G401.6 (cell line): ENCODE results near the gene HEATR3.

ENCODE experiments used
- FAIRE-seq: peaks from 2 replicates; lab custom pipeline; 2012; peaks lifted over from hg19 to GRCh38; lab: Jason Lieb, UNC

Gene HEATR3, protein sequence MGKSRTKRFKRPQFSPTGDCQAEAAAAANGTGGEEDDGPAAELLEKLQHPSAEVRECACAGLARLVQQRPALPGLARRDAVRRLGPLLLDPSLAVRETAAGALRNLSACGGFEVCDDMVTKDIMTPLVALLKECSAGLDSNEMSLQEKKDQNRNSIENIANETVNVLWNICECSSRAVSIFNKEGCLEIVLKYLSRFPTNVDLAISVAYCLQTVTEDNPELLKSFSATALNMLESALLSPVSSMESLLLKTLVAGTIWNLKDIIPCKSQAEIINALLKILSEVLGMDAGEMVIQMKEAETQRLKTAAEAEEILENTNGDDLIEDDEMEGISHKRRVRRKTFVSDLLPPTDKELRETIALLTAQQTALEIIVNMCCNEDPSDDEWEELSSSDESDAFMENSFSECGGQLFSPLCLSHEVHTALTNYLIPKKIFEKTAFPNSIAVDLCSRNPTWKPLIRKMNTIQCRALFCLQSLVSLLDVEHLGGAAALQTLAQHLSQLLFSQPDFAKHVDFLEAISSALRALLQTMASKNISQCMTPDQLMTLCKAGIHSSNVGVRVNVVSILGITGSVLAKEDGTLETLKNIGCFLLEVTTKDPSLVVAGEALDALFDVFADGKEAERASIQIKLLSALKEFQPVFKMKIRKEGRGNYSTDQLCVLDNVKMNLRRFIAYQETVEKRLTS

DNA sequence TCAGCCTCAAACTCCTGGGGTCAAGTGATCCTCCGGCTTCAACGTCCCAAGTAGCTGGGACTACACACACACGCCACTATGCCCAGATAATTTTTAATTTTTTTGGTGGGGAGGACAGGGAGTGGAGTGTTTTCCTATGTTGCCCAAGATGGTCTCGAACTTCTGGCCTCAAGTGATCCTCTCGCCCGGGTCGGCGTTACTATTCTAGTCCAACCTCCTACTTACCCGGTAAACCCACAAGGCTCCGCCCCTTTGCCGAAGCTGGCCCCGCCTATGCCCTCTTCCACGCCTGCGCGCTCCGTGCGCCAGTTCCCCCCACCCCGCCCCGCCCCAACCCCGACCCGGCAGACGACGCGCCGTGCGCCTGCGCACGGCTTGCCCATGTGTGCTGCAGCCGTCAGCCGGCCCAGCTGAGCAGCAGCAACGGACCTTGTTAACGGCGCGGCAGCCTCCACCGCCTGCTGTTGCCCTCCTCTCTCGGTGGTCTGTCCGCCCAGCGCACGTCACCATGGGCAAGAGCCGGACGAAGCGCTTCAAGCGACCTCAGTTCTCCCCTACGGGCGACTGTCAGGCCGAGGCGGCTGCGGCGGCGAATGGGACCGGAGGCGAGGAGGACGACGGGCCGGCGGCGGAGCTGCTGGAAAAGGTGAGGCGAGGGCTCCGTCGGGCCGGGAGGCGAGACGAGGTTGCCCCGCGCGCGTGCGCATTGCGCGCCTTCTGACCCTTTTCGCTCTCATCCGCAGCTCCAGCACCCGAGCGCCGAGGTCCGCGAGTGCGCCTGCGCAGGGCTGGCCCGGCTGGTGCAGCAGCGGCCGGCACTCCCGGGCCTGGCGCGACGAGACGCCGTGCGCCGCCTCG lies at the start of gene HEATR3:
HEATR3 (plus strand) TSS at position 347 of the 858 bp plus-strand sequence; CDS start at position 509, 162 bp downstream.
- FAIRE-seq, result no peak

DNA sequence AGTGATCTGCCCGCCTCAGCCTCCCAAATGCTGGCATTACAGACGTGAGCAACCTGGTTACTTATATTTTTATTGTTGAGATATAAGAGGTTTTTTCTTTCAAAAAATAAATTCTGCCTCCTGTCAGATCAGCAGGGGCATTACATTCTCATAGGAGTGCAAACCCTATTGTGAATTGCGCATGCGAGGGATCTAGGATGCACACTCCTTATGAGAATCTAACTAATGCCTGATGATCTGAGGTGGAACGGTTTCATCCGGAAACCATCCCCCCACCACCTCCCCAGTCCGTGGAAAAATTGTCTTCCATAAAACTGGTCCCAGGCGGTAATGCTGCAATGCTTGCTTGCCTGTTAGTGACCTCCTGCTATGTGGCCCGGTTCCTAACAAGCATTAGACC lies 48.2 kb upstream of the HEATR3 start:
- no peak for FAIRE-seq

DNA sequence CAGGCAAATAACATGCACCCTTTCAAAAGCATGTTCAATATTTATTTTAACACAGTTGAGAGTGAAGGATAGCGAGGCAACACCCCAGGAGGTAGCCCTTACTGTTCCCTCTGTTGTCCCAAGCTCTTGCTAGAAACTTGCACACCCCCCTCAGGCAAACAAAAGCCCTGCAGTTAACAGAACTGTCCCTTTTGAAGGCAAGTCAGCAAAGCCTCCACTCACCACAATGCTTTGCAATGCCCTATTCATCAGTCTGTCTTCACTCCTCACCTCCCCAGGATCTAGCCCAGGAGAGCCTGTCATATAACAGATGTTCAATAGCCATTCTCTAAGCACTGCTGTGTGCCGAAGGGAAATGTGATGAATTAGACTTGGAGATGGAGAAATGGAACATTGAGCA lies 44.2 kb upstream of the HEATR3 start:
- no peak for FAIRE-seq

DNA sequence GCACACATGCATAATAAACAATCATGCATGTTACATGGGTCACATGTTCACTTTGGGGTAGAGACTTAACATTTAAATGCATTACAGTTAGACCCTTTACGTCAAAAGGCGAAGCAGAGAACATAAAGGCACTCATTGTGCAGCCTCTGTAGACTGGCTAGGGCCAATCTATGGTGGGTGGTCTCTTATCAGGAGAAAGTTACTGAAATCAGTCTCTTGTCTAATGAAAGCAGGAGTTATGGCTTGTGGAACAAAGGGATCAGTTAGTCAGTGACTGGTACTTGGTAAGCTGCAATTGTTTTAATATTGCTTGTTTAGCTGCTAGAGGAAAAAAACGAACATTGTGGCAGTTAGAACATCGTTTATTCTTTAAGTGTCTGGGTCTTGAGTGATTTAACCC lies 42.1 kb upstream of the HEATR3 start:
- FAIRE-seq, result no peak

DNA sequence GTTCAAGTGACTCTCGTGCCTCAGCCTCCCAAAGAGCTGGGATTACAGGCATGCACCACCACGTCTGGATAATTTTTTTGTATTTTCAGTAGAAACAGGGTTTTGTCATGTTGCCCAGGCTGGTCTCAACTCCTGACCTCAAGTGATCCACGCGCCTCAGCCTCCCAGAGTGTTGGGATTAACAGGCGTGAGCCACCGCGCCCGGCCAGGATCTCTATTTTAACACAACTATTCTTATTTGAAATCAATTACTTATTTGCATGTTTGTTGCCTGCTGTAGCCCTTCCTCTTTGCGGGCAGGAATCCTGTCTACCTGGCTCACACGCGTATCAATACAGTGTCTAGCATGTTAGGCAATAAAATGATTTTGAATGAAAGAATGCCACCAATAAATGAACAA lies 41.6 kb upstream of the HEATR3 start:
- no peak for FAIRE-seq

DNA sequence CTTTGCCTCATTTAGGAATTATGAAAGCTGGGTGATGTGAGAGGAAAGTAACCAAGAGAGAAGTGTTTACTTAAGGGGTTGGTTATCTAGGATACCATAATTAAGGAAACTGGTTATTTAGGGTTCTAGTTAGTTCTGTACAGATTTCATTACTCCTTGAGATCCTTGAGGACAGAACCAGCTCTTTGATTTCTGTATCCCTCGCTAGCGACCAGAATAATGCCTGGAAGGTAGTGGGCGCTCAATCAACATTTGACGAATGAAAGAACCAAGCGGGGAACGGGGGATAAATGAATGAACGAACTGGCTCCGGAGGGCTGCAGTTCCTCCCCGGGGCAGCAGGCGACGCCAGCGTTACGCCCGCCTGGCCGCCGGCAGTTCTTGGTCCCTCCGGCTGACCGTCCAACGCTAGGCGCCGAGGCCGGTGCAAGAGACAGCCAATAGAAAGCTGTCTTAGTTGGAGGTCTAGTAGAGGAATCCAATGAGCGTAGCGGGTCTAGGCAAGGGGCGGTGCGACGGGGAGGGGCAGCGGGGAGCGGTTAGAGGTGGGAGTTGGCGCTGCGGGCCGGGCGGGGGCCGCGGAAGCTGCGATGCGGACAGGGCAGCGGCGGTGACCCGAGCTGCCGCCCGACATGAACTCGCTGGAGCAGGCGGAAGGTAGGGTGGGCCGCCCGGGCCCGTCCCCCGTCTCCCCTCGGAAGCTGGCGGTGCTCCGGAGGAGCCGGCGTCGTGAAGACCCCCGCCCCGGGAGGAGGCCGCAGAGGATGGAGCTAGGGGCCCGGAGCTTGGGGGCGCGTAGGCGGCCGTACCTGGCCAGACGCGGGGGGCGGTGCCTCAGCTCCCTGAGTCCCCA lies 40.9 kb upstream of the HEATR3 start, which contains the start of gene CNEP1R1:
CNEP1R1 (plus strand) TSS at position 542 of the 853 bp plus-strand sequence; CDS start at position 633, 91 bp downstream.
- FAIRE-seq, result peak; percentile 95

DNA sequence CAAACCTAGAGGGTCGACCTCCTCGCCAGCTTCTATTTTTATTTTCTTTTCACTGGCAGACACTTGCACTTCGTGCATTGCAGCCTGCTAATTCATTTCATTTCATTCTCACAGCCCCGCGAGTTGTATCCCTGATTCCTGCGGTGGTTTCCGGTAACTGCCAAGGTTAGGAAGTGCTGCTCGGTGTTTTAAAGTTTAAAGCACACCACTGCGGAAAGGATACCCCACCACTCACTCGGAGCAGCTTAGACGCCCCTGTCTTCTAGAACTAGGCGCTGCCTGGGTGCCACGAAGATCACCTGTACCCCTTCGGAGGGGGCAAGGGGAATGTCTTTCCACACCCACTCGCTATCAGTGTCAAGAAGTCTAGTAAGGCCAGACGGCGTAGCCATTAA lies 40.2 kb upstream of the HEATR3 start:
- no peak for FAIRE-seq

DNA sequence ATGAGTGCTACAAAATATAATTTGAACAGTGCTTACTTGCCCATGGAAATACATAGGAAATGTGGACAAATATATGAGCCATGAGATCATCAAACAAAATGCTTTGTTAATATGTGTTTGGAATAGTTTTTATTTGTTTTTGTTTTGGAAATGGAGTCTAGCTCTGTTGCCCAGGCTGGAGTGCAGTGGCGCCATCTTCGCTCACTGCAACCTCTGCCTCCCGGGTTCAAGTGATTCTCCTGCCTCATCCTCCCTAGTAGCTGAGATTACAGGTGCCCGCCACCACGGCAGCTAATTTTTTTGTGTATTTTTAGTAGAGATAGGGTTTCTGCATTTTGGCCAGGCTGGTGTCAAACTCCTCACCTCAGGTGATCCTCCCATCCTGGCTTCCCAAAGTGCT lies 37.9 kb upstream of the HEATR3 start:
- FAIRE-seq, result no peak

DNA sequence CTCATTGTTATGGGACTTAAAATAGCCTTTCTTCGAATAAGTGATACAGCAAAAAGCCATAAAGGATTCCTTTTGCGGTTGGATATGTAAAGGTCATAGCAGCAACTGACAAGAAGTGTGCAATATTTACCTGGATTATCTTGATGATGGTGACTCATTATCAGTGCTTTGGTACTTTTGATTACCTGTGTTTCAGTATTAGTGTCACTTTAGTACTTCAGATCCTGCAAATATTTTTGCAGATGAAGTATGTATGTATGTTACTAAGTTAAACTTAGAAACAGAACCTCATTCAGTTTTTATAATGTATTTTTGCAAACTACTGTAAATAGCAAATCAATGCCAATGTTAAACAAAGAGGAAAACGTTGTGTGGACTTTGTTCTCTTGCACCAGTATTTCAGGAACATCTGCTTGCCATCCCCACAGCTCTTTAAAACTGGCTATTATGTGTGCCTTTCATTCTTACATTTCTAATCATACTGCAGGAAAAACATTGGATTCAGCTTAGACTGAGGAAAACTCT lies 30.2 kb upstream of the HEATR3 start:
- FAIRE-seq, result no peak

DNA sequence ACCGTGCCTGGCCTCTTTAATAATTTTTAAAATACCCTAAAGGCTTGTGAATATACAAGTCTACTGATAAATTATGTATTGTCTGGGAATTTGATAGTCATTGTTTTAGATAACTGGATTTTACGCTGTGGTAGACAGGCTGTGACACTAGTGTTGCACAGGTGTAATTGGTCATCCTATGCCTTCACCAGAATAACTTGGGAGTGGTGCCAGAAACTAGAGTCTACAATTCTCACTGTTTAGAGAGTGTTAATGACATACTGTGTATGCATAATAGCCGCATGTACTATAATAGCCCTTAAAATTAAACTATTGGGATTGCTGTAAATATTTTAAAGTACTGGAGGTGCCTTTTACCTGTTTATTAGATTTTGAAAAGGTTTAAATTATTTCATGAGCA lies 29.3 kb upstream of the HEATR3 start:
- FAIRE-seq, result no peak

DNA sequence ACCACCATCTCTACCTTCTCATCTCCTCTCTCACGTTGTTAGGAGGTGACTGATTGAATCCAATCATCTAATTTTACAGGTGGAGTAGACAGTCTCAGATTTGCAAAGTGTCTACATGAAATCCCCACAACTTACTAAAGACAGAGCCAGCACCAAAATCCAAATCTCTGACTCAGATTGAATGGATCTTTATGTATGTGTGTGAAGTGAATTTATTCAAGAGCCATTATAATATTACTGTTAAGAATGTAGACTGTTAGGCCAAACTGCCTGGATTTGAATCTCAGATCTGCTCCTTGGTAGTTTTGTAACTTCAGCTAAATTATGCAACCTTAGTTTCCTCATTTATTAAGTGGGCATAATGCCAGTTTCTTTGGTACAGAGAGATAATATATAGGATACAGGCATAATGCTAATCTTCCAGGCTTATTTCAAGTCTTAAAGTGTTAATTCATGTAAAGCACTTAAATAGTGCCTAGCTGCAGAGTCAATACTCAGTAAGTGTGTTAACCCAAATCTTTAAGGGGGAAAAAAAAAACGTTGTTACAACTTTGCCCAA lies 28.0 kb upstream of the HEATR3 start:
- FAIRE-seq, result no peak

DNA sequence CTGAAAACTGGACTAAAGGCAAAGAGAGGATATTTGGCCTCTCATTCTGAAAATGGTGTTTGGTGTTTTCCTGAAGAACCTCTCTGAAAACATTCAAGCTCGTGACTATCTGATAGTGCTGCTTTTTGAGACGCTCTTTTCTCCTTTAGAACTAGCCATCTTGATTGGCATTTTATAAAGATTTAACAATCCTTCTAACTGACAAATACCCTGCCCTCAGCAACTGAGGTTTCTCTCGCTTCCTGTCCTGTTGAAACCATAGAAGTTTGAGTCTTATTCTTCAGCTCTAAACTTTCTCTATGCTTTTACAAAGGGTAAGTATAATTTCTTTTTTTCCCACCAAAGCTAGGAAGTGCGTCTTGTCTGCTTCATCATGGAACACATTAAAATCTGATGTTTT lies 27.5 kb upstream of the HEATR3 start:
- FAIRE-seq, result no peak

DNA sequence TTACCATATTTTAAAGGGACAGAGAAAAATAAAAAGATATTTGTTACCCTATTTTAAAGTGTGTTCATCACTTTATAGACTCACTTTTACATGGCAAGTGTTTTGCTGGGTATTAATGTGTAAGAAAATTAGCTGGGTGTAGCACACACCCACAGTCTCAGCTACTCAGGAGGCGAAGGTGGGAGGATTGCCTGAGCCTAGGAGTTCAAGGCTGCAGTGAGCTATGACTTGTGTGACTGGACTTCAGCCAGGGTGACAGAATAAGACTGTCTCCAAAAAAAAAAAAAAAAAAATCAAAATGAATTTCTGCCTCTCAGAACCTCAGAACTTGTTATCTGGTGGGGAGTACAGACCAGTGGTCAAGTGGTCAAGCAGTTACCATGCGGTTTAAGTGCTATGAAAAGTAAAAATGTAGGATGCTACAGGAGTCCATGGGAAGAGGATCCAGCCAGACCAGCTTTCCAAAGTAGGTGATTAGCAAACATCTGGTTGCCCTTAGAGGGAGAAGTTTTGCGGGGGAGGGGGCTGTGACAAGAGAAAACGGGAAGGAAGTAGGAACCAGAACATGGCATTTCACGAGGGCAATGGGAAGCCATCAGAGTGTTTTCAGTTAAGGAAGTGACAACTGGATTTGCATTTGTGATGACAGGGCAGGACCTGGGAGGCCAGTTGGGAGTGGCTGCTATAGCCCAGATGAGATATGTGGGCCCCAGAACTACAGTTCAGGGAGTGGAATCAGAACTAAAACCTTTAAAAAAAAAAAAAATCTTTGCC lies 26.8 kb upstream of the HEATR3 start:
- FAIRE-seq, result no peak

DNA sequence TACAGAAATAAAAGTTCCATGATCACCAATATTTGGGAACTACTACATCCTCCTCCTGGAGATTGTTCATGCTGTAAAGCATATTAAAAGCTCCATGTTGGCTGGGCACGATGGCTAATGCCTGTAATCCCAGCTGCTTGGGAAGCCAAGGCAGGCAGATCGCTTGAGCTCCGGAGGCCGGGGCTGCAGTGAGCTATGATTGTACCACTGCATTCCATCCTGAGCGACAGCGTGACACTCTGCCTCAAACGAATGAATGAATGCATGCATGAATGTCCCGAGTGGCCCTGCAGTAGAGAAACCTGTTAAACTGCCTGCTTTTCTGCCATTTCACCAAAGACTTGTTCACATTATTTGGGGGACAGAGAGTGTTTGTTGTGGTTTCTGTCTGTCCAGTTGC lies 25.8 kb upstream of the HEATR3 start:
- no peak for FAIRE-seq

DNA sequence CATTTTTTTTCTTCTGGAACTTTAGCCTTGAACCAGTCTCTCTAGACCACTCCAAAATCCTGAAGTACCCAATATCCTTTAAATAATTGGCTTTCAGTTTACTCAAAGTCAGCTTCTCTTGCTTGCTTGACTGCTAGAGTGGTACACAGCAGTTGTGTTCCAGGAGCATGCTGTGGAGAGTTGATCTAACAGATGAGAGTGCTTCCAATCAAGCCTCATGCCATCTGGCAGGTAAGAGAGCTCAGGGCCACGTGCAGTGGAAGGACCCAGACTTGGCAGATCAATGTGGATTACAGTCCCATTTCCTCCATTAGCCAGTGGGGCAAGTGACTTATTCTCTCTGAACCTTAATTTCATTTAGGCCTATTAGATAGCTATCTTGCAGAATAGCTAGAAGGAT lies 25.1 kb upstream of the HEATR3 start:
- no peak for FAIRE-seq

DNA sequence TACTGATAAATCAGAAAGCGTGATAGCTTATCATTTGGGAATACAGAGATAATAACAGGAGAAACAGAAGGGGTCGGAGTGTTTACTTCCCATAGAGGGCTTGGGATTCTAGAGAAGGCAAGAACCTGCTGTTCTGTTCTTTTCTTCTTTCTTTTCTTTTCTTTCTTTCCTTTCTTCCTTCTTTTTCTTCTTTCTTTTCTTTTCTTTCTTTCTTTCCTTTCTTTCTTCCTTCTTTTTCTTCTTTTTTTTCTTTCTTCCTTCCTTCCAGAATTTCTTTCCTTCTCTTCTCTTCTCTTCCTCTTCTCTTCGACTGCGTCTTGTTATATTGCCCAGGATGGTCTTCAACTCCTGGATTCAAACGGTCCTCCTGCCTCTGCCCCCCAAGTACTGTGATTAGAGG lies 22.4 kb upstream of the HEATR3 start:
- FAIRE-seq, result no peak

DNA sequence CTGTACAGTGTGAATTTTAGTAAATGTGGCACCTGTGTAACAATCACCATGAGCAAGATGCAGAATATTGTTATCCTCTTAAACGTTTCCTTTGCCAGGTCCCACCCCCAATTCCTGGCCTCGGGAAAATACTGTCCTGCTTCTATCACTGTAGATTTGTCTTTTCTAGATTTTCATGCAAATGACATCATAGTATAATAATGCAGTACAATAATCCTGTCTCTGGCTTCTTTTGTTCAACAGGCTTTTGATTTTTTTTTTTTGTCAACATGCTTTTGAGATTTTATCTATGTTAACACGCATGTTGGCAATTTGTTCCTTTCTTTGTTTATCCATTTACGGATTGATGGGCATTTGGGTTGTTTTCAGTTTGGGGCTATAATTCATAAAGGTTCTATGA lies 20.4 kb upstream of the HEATR3 start:
- no peak for FAIRE-seq

DNA sequence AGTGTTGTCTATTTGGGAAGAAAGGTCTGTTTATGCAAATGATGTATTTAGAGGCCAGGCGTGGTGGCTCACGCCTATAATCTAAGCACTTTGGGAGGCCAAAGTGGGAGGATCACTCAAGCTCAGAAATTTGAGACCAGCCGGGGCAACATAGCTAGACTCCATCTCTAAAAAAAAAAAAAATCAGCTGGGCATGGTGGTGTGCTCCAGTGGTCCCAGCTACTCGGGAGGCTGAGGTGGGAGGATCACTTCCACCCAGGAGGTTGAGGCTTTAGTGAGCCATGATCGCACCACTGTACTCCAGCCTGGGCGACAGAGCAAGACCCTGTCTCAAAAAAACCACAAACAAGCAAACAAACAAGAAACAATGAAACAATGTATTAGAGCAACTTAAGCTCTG lies 18.9 kb upstream of the HEATR3 start:
- FAIRE-seq, result no peak

DNA sequence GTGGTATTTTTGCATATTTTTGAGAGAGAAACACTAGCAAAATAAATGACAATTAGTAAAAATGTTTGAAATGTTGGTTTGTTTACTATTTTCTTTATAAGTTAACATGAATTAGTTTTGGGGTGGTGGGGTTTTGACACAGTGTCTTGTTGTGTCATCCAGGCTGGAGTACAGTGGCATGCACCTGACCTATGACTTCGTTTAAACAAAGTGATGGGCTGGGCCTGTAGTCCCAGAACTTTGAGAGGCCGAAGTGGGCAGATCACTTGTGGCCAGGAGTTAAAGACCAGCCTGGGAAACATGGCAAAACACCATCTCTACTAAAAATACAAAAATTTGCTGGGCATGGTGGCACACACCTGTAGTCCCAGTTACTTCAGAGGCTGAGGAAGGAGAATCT lies 17.9 kb upstream of the HEATR3 start:
- no peak for FAIRE-seq

DNA sequence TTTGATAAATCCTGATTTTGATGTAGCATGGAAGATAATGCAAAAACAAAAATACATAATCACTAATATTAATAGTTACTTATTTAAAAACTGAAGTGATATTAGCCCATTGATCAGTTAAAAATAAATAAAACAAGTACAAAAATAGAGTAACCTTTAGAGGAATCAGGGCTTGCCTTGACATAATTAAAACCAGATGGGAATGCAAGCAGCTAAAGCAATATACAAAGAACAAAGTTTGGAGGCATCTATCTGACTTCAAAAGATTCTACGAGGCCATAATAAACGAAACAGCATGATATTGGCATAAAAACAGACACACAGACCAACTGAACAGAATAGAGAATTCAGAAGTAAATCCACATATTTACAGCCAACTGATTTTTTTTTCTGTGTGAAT lies 15.0 kb upstream of the HEATR3 start:
- FAIRE-seq, result no peak

DNA sequence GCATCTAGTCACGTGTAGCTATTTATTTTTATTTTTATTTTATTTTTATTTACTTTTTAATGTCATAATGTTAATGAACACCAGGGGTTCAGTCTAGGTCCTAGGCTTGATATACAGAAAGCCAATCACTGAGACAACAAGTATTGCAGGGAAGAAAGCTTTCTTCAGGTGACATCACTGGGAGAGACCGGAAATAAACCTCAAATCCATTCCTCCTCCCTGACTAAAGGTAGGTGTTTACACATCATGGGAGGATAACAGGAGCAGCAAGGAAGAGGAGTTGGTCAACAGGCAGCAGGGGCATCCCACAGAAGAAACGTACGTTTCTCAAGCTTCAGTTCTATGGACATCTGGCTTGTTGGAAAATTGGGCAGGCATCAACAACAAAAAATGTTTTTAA lies 9.5 kb upstream of the HEATR3 start:
- no peak for FAIRE-seq
